ENCODE results near the gene CDC14B.
A peak's percentile ranks its signal among the peaks of the same experiment; 100 is the strongest.
"Not testable (repeated sequence)": the region's sequence is repeated elsewhere in the genome, so short reads cannot be mapped to it uniquely, and the experiment has no call there.

CDC14B gene

GRCh38 chr9:96509026-96509425, 110.6 kb downstream of the CDC14B start:
- Histone ChIP-seq H3K36me3 (ENCODE audit: control insufficient read depth, insufficient read depth, low read length, severe bottlenecking) (peaks cover 42% of the 10 kb centered on the region), H3K27me3 (replicated peaks; ENCODE audit: control insufficient read depth, insufficient read depth, low read length) (no peaks in the 10 kb centered on the region), H3K9ac (ENCODE audit: low read length) (no peak overlapping the region), H3K9me3 (ENCODE audit: control insufficient read depth, low read length) (no peaks in the 10 kb centered on the region), H3K4me3 (ENCODE audit: low read length) (no peak overlapping the region), H3K4me1 (ENCODE audit: control insufficient read depth, insufficient read depth, low read length) (peaks cover 52% of the 10 kb centered on the region)
- DNase-seq (ENCODE audit: low read depth), result no peak

GRCh38 chr9:96508227-96508940, 111.3 kb downstream of the CDC14B start:
- Histone ChIP-seq H3K4me1 (ENCODE audit: control insufficient read depth, insufficient read depth, low read length) (peaks cover 52% of the 10 kb centered on the region), H3K9ac (ENCODE audit: low read length) (no peak overlapping the region), H3K4me3 (ENCODE audit: low read length) (no peak overlapping the region), H3K9me3 (ENCODE audit: control insufficient read depth, low read length) (no peaks in the 10 kb centered on the region), H3K36me3 (ENCODE audit: control insufficient read depth, insufficient read depth, low read length, severe bottlenecking) (peaks cover 46% of the 10 kb centered on the region), H3K27me3 (replicated peaks; ENCODE audit: control insufficient read depth, insufficient read depth, low read length) (no peaks in the 10 kb centered on the region)
- no peak for DNase-seq (ENCODE audit: low read depth)

GRCh38 chr9:96505316-96505991, 114.2 kb downstream of the CDC14B start:
- Histone ChIP-seq H3K4me3 (ENCODE audit: low read length) (peak overlapping the region; percentile 51), H3K9ac (ENCODE audit: low read length) (peak overlapping the region; percentile 60), H3K36me3 (ENCODE audit: control insufficient read depth, insufficient read depth, low read length, severe bottlenecking) (peaks cover 35% of the 10 kb centered on the region), H3K4me1 (ENCODE audit: control insufficient read depth, insufficient read depth, low read length) (peaks cover 68% of the 10 kb centered on the region), H3K27me3 (replicated peaks; ENCODE audit: control insufficient read depth, insufficient read depth, low read length) (no peaks in the 10 kb centered on the region), H3K9me3 (ENCODE audit: control insufficient read depth, low read length) (no peaks in the 10 kb centered on the region)
- no peak for DNase-seq (ENCODE audit: low read depth)

GRCh38 chr9:96503918-96504317, 115.7 kb downstream of the CDC14B start:
- H3K27me3 ChIP-seq (replicated peaks; ENCODE audit: control insufficient read depth, insufficient read depth, low read length), result no peaks in the 10 kb centered on the region
- H3K9ac ChIP-seq (ENCODE audit: low read length), result peak overlapping the region; percentile 16
- peaks cover 25% of the 10 kb centered on the region for H3K36me3 ChIP-seq (ENCODE audit: control insufficient read depth, insufficient read depth, low read length, severe bottlenecking)
- H3K4me3 ChIP-seq (ENCODE audit: low read length), result no peak overlapping the region
- DNase-seq (ENCODE audit: low read depth), result no peak
- no peaks in the 10 kb centered on the region for H3K9me3 ChIP-seq (ENCODE audit: control insufficient read depth, low read length)
- peaks cover 60% of the 10 kb centered on the region for H3K4me1 ChIP-seq (ENCODE audit: control insufficient read depth, insufficient read depth, low read length)

GRCh38 chr9:96503374-96503748, 116.3 kb downstream of the CDC14B start:
- peaks cover 55% of the 10 kb centered on the region for H3K4me1 ChIP-seq (ENCODE audit: control insufficient read depth, insufficient read depth, low read length)
- peak; percentile 6 for DNase-seq (ENCODE audit: low read depth)
- peak overlapping the region; percentile 16 for H3K9ac ChIP-seq (ENCODE audit: low read length)
- H3K36me3 ChIP-seq (ENCODE audit: control insufficient read depth, insufficient read depth, low read length, severe bottlenecking), result peaks cover 20% of the 10 kb centered on the region
- H3K4me3 ChIP-seq (ENCODE audit: low read length), result peak overlapping the region; percentile 32
- H3K27me3 ChIP-seq (replicated peaks; ENCODE audit: control insufficient read depth, insufficient read depth, low read length); H3K9me3 ChIP-seq (ENCODE audit: control insufficient read depth, low read length): not testable (repeated sequence)

DNA sequence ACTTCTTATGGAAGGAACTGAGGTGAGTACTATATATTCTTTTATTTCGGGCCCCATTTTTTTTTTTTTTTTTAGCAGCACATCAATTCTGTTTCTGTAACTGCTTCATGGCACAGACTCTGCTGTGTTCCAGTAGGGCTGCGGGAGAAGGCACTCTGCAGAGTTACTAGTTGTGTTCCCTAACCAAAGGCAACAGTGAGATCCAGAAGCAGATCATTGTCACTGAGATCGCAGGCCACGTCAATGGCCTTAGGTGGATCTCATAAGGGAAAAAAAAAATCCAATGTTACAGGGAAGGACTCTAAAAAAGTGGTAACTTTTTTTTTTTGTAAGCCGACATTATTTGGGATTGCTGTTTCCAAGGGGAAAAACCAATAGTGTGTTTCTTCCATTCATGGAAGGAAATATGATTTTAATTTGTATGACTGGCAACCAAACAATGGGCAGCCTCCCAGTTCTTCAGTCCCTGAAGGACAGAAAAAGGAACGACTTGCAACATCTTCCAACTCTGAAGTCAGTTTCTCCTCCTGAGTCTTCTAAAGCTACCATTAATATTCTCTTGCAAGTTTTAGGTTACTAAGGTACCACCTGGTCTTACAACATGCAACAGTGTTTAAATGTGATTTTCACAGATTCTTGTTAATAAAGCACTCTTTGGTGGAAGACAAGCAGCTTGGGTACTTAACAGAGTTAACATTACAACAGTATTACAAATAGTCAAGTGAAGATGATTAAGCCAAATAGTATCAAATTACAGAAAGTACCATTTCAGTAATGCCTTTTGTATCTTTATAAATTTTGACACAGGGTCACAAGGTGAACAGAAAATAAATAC, 116.9 kb downstream of the CDC14B start:
- Histone ChIP-seq H3K9me3 (ENCODE audit: control insufficient read depth, low read length) (no peaks in the 10 kb centered on the region), H3K36me3 (ENCODE audit: control insufficient read depth, insufficient read depth, low read length, severe bottlenecking) (peaks cover 17% of the 10 kb centered on the region), H3K4me1 (ENCODE audit: control insufficient read depth, insufficient read depth, low read length) (peaks cover 52% of the 10 kb centered on the region), H3K9ac (ENCODE audit: low read length) (peak overlapping the region; percentile 64), H3K4me3 (ENCODE audit: low read length) (peak overlapping the region; percentile 34), H3K27me3 (replicated peaks; ENCODE audit: control insufficient read depth, insufficient read depth, low read length) (no peaks in the 10 kb centered on the region)
- DNase-seq (ENCODE audit: low read depth), result peak; percentile 73

DNA sequence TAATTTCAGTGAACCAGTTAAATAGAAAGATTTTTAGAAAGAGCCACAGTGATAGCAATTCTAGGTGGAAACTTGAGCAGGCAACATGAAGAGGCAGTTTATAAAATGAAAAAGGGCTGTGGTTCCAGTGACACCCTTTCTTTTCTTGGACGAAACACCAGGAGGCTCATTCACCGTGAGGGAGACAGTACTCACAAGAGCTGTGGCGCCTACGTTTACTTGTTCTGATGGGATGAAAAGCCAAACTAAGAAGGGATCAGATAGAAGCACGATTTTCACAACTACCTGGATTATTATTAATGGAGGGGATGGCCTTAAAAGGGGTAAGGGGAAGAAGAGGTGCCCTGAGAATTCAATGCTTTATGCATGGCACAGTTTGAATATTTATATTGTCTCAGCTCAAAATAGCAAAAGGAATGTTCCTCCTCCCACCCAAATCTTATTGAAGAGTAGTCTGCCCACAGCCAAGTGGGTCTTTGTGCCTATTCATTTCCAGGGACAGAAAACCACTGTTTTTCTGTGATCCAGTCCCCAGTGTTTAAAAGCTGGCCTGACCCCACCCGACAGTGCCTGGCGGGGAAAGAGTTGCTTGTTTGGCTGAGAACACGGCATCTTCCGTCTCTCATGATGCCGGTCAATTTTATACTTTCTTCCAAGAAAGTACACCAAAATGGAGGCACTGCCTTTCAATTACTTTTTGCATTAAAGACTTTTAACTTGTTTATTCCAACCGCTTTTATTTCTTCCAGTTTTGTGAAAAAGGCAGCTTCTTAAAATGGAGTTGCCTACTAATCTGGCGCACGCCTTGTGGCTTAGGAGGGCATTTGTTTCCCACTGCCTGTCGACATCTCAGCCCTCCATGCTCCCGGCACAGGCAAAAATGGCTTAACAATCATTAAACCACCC, 117.8 kb downstream of the CDC14B start:
- H3K27me3 ChIP-seq (replicated peaks; ENCODE audit: control insufficient read depth, insufficient read depth, low read length), result no peaks in the 10 kb centered on the region
- peaks cover 52% of the 10 kb centered on the region for H3K4me1 ChIP-seq (ENCODE audit: control insufficient read depth, insufficient read depth, low read length)
- DNase-seq (ENCODE audit: low read depth), result no peak

GRCh38 chr9:96500696-96501632, 118.7 kb downstream of the CDC14B start:
- Histone ChIP-seq H3K9ac (ENCODE audit: low read length) (no peak overlapping the region), H3K36me3 (ENCODE audit: control insufficient read depth, insufficient read depth, low read length, severe bottlenecking) (peaks cover 9% of the 10 kb centered on the region), H3K4me3 (ENCODE audit: low read length) (no peak overlapping the region), H3K4me1 (ENCODE audit: control insufficient read depth, insufficient read depth, low read length) (peaks cover 53% of the 10 kb centered on the region), H3K9me3 (ENCODE audit: control insufficient read depth, low read length) (no peaks in the 10 kb centered on the region), H3K27me3 (replicated peaks; ENCODE audit: control insufficient read depth, insufficient read depth, low read length) (no peaks in the 10 kb centered on the region)
- peak; percentile 29 for DNase-seq (ENCODE audit: low read depth)

More for the DNA sequence above, 117.8 kb downstream of the CDC14B start:
- Histone ChIP-seq H3K36me3 (ENCODE audit: control insufficient read depth, insufficient read depth, low read length, severe bottlenecking) (peaks cover 17% of the 10 kb centered on the region), H3K4me3 (ENCODE audit: low read length) (peak overlapping the region; percentile 34), H3K9ac (ENCODE audit: low read length) (peak overlapping the region; percentile 64), H3K9me3 (ENCODE audit: control insufficient read depth, low read length) (no peaks in the 10 kb centered on the region)

GRCh38 chr9:96499257-96499656, 120.4 kb downstream of the CDC14B start:
- H3K27me3 ChIP-seq (replicated peaks; ENCODE audit: control insufficient read depth, insufficient read depth, low read length), result no peaks in the 10 kb centered on the region
- H3K9me3 ChIP-seq (ENCODE audit: control insufficient read depth, low read length), result no peaks in the 10 kb centered on the region
- no peak overlapping the region for H3K4me3 ChIP-seq (ENCODE audit: low read length)
- H3K9ac ChIP-seq (ENCODE audit: low read length), result no peak overlapping the region
- H3K4me1 ChIP-seq (ENCODE audit: control insufficient read depth, insufficient read depth, low read length), result peaks cover 48% of the 10 kb centered on the region
- DNase-seq (ENCODE audit: low read depth), result no peak
- H3K36me3 ChIP-seq (ENCODE audit: control insufficient read depth, insufficient read depth, low read length, severe bottlenecking), result peaks cover 6% of the 10 kb centered on the region

GRCh38 chr9:96498796-96499195, 120.8 kb downstream of the CDC14B start:
- Histone ChIP-seq H3K9ac (ENCODE audit: low read length) (no peak overlapping the region), H3K4me1 (ENCODE audit: control insufficient read depth, insufficient read depth, low read length) (peaks cover 46% of the 10 kb centered on the region), H3K4me3 (ENCODE audit: low read length) (no peak overlapping the region), H3K36me3 (ENCODE audit: control insufficient read depth, insufficient read depth, low read length, severe bottlenecking) (peaks cover 2% of the 10 kb centered on the region), H3K9me3 (ENCODE audit: control insufficient read depth, low read length) (no peaks in the 10 kb centered on the region), H3K27me3 (replicated peaks; ENCODE audit: control insufficient read depth, insufficient read depth, low read length) (no peaks in the 10 kb centered on the region)
- no peak for DNase-seq (ENCODE audit: low read depth)

Measured in adipocyte (in vitro differentiated cells).